IMR-90 (cell line): ENCODE measurements around the gene PIK3R4. TPM values are rescaled to one million over a fixed set of nuclear protein-coding genes. Genes with fewer than 3 reads are reported as not detected.

ENCODE experiments used
- ATAC-seq: fragments of 200-7000 bp; cut with Tn5 transposase; 2 replicates; pipeline ENCODE4 v1.9.1; 2020; ENCODE audit warnings: low read depth, mild to moderate bottlenecking, moderate library complexity
- BruUV-seq: library from RNA; stranded (reverse); fragments of 400-500 nt; replicated peaks from 2 replicates; lab custom pipeline; 2021; lab: Mats Ljungman, UMichigan
- CTCF ChIA-PET: fragments of 300-600 bp; formaldehyde crosslinking; extraction: SDS; loops from one replicate; lab custom pipeline; 2021; ENCODE audit warnings: antibody characterized with exemption; lab: Yijun Ruan, JAX
- POLR2A ChIA-PET: fragments of 300-600 bp; sonication (Branson Sonifier 250); formaldehyde crosslinking; loops from one replicate; lab custom pipeline; 2022; ENCODE audit warnings: antibody characterized with exemption; ENCODE audit not compliant: unreplicated experiment; lab: Charles Lee
- DNase-seq: peaks from one replicate; pipeline ENCODE4 v3.0.0; 2013
- H2AFZ ChIP-seq: replicated peaks from 2 replicates; pipeline ENCODE3; 2013; ENCODE audit warnings: low read length, mild to moderate bottlenecking; ENCODE audit not compliant: poor library complexity
- H2AK5ac ChIP-seq: 2 replicates; pipeline ENCODE4 v1.6.1; 2013; ENCODE audit warnings: low read depth, low read length, inconsistent platforms
- H2AK9ac ChIP-seq: replicated peaks from 2 replicates; pipeline ENCODE3; 2013; ENCODE audit warnings: mild to moderate bottlenecking, low read depth, low read length, moderate library complexity; ENCODE audit not compliant: poor library complexity
- H2BK120ac ChIP-seq: 2 replicates; pipeline ENCODE4 v1.6.1; 2013; ENCODE audit warnings: low read depth, low read length, inconsistent platforms
- H2BK15ac ChIP-seq: 3 replicates; pipeline ENCODE4 v1.6.1; 2013; ENCODE audit warnings: low read depth, low read length, inconsistent platforms
- H2BK20ac ChIP-seq: 2 replicates; pipeline ENCODE4 v1.6.1; 2013; ENCODE audit warnings: low read depth, mild to moderate bottlenecking, inconsistent platforms, low read length, moderate library complexity
- H2BK5ac ChIP-seq: 2 replicates; pipeline ENCODE4 v1.6.1; 2013; ENCODE audit warnings: mild to moderate bottlenecking, low read depth, low read length, inconsistent platforms; ENCODE audit not compliant: poor library complexity, severe bottlenecking
- H3K14ac ChIP-seq: replicated peaks from 2 replicates; pipeline ENCODE4 v1.6.1; 2013; ENCODE audit warnings: low read depth, low read length, inconsistent platforms
- H3K18ac ChIP-seq: 2 replicates; pipeline ENCODE4 v1.6.1; 2013; ENCODE audit warnings: low read depth, low read length, control low read depth
- H3K23ac ChIP-seq: 2 replicates; pipeline ENCODE4 v1.6.1; 2013; ENCODE audit warnings: low read depth, low read length, inconsistent platforms
- H3K27ac ChIP-seq: 2 replicates; pipeline ENCODE4 v1.5.1; 2013; ENCODE audit warnings: mild to moderate bottlenecking, control low read depth, low read length; ENCODE audit not compliant: insufficient read depth
- H3K27me3 ChIP-seq: 2 replicates; pipeline ENCODE4 v1.6.1; 2013; ENCODE audit warnings: low read length; ENCODE audit not compliant: control insufficient read depth, insufficient read depth
- H3K36me3 ChIP-seq: 2 replicates; pipeline ENCODE4 v1.6.1; 2013; ENCODE audit warnings: low read length, mixed read lengths; ENCODE audit not compliant: control insufficient read depth, insufficient read depth
- H3K4ac ChIP-seq: 2 replicates; pipeline ENCODE4 v1.6.1; 2013; ENCODE audit warnings: low read depth, low read length, inconsistent platforms
- H3K4me1 ChIP-seq: 2 replicates; pipeline ENCODE4 v1.6.1; 2013; ENCODE audit warnings: low read length, mixed read lengths; ENCODE audit not compliant: control insufficient read depth, insufficient read depth
- H3K4me2 ChIP-seq: 2 replicates; pipeline ENCODE4 v1.6.1; 2013; ENCODE audit warnings: low read depth, mild to moderate bottlenecking, control low read depth, low read length, moderate library complexity
- H3K4me3 ChIP-seq: 2 replicates; pipeline ENCODE4 v1.5.1; 2013; ENCODE audit warnings: low read depth, mild to moderate bottlenecking, control low read depth, low read length, moderate library complexity; ENCODE audit not compliant: insufficient read depth
- H3K56ac ChIP-seq: 2 replicates; pipeline ENCODE4 v1.6.1; 2013; ENCODE audit warnings: low read length, inconsistent platforms; ENCODE audit not compliant: insufficient read depth; ENCODE audit errors: extremely low read depth
- H3K79me1 ChIP-seq, 2 experiments: 2 replicates each; pipeline ENCODE4 v1.6.1; 2013; ENCODE audit warnings: low read length in 2 of 2, inconsistent platforms in 1 of 2, low read depth in 1 of 2
- H3K9ac ChIP-seq: 2 replicates; pipeline ENCODE4 v1.6.1; 2013; ENCODE audit warnings: low read depth, low read length, control low read depth
- H3K9me1 ChIP-seq: 2 replicates; pipeline ENCODE4 v1.6.1; 2013; ENCODE audit warnings: low read length, inconsistent platforms; ENCODE audit not compliant: insufficient read depth
- H3K9me3 ChIP-seq: 2 replicates; pipeline ENCODE4 v1.6.1; 2013; ENCODE audit warnings: low read length; ENCODE audit not compliant: control insufficient read depth, insufficient read depth
- H4K20me1 ChIP-seq: 2 replicates; pipeline ENCODE4 v1.6.1; 2013; ENCODE audit warnings: low read length, inconsistent platforms; ENCODE audit not compliant: insufficient read depth
- H4K5ac ChIP-seq: 2 replicates; pipeline ENCODE4 v1.6.1; 2013; ENCODE audit warnings: mild to moderate bottlenecking, low read depth, low read length, control low read depth
- H4K8ac ChIP-seq, 2 experiments: 2 replicates each; pipeline ENCODE4 v1.6.1; 2013; ENCODE audit warnings: low read depth in 2 of 2, low read length in 2 of 2, control low read depth in 1 of 2, inconsistent platforms in 1 of 2
- H4K91ac ChIP-seq: 2 replicates; pipeline ENCODE4 v1.6.1; 2013; ENCODE audit warnings: low read depth, low read length, inconsistent platforms; ENCODE audit not compliant: insufficient read depth
- MAFK ChIP-seq: IDR thresholded peaks from 2 replicates; pipeline ENCODE4 v1.6.1; 2012; ENCODE audit warnings: low read depth, low read length, improper control_type of control experiment
- MAZ ChIP-seq: IDR thresholded peaks from 2 replicates; pipeline ENCODE4 v1.6.1; 2012; ENCODE audit warnings: low read depth, mild to moderate bottlenecking, low read length, improper control_type of control experiment, moderate library complexity, borderline replicate concordance
- NFE2L2 ChIP-seq: fragments of 150-350 bp; IDR thresholded peaks from 2 replicates; pipeline ENCODE4 v1.6.1; 2016; ENCODE audit warnings: low read depth, mild to moderate bottlenecking, low read length
- POLR2A ChIP-seq: IDR thresholded peaks from 2 replicates; pipeline ENCODE4 v1.6.1; 2012; ENCODE audit warnings: mild to moderate bottlenecking, low read depth, low read length
- RAD21 ChIP-seq: IDR thresholded peaks from 2 replicates; pipeline ENCODE4 v1.6.1; 2012; ENCODE audit warnings: low read length, improper control_type of control experiment
- RCOR1 ChIP-seq: IDR thresholded peaks from 2 replicates; pipeline ENCODE4 v1.6.1; 2012; ENCODE audit warnings: mild to moderate bottlenecking, low read length, improper control_type of control experiment; ENCODE audit not compliant: insufficient replicate concordance
- SMC3 ChIP-seq: fragments of 150-350 bp; IDR thresholded peaks from 2 replicates; pipeline ENCODE4 v1.6.1; 2016; ENCODE audit warnings: low read depth, mild to moderate bottlenecking, antibody characterized with exemption, low read length, moderate library complexity
- WGBS, 2 experiments: methylation state at CpG; one replicate each; pipeline versions ENCODE4 v1.1.5 to v1.1.7; 2013; ENCODE audit warnings: missing lambda C conversion rate in 2 of 2; ENCODE audit not compliant: insufficient read length in 1 of 2; ENCODE audit errors: extremely low coverage in 2 of 2; 5-methylcytosine and 5-hydroxymethylcytosine counted together
- dilution Hi-C: fragments of 300-500 bp; cut with HindIII; formaldehyde crosslinking; loops from one replicate; pipeline ENCODE4 v1.14.3; 2018; ENCODE audit warnings: low sequenced_read_pairs; ENCODE audit not compliant: unreplicated experiment
- in situ Hi-C: fragments of 300-500 bp; cut with MboI; formaldehyde crosslinking; loops from 3 replicates; pipeline ENCODE4 v1.14.3; 2019; ENCODE audit warnings: low sequenced_read_pairs, inconsistent platforms, mixed read lengths
- intact Hi-C: fragments of 100-400 bp; cut with micrococcal nuclease; formaldehyde crosslinking; loops from 2 replicates; pipeline ENCODE4 v1.10.0; 2022
- polyA plus RNA-seq, 3 experiments: library from polyadenylated mRNA; depleted of rRNA; stranded (reverse); fragments of >200 nt; gene quantifications; 2 replicates each; pipeline ENCODE4 v1.2.3, GENCODE V29; 2012; ENCODE audit warnings: low replicate concordance in 1 of 3
- total RNA-seq: library from RNA; depleted of rRNA; stranded (reverse); fragments of >200 nt; gene quantifications from 2 replicates; pipeline ENCODE4 v1.2.3, GENCODE V29; 2012
- TF ChIP-seq, protein P1 (sequence below): fragments of 150-350 bp; IDR thresholded peaks from 2 replicates; pipeline ENCODE4 v1.6.1; 2017; ENCODE audit warnings: mild to moderate bottlenecking, antibody characterized with exemption, low read length, low read depth
- TF ChIP-seq, protein P2 (sequence below): conservative IDR thresholded peaks from 2 replicates; pipeline ENCODE4 v1.5.1; 2012; ENCODE audit warnings: mild to moderate bottlenecking, low read depth, low read length, improper control_type of control experiment

The PIK3R4 gene
- total and polyA plus RNA-seq, 2 of the 4 experiments (the other 2 are of a cell fraction), result 19.7 to 27.2 TPM

DNA sequence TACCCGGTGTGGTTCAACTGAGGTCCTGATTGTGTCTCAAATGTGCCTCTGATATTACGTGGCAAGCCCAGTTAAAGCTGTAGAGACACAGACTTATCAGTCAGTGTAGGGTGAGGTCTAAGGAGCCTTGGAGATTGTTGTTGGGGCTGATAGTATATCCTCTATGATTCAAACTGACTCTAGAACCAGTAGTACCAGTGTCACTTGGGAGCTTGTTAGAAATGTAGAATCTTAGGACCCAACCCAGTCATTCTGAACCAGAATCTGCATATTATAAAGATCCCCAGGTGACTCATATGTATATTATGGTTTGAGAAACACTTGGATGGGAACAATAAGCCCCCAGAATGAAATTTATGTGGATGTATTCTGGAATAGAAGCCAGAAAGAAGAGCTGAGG, 83.5 kb downstream of the PIK3R4 start:
- Histone ChIP-seq H3K79me1 (no peaks in the 10 kb centered on the region), H3K36me3 (no peaks in the 10 kb centered on the region), H3K4me3 (no peak overlapping the region), H4K91ac (no peak overlapping the region), H3K9ac (no peak overlapping the region), H3K27me3 (no peaks in the 10 kb centered on the region), H3K4ac (no peak overlapping the region), H2BK15ac (no peak overlapping the region), H4K20me1 (no peaks in the 10 kb centered on the region), H2AFZ (no peak overlapping the region), H3K56ac (no peak overlapping the region), H3K4me2 (no peak overlapping the region), H3K23ac (no peak overlapping the region), H2AK9ac (no peak overlapping the region), H3K18ac (no peak overlapping the region), H3K9me3 (no peaks in the 10 kb centered on the region), H4K5ac (no peak overlapping the region), H2BK120ac (no peak overlapping the region), H4K8ac (no peak overlapping the region), H3K14ac (no peak overlapping the region), H2AK5ac (no peak overlapping the region), H3K27ac (no peak overlapping the region), H2BK5ac (no peak overlapping the region), H3K9me1 (no peaks in the 10 kb centered on the region; the same call in 1 of the 2 replicates), H3K4me1 (no peaks in the 10 kb centered on the region), H2BK20ac (no peak overlapping the region)
- dilution Hi-C loops (no loop called here), intact Hi-C loops (no loop called here), in situ Hi-C loops (no loop called here)
- DNase-seq, result no peak
- CTCF ChIA-PET, result no interaction called here
- no peak for ATAC-seq
- WGBS, 2 experiments, result 63% methylated on average over 2 of the region's 2 CpGs; no CpG with 5 or more reads in 1 of the 2 experiments
- POLR2A ChIA-PET, result interaction anchor here (1.1 kb wide), 1 partner anchor 79 kb away, joined by 3 read pairs; no protein-coding TSS in a partner anchor
- TF ChIP-seq MAZ (no peak), RCOR1 (no peak), RAD21 (no peak), POLR2A (no peak), SMC3 (no peak), MAFK (no peak), NFE2L2 (no peak)
- TF ChIP-seq, protein P1, sequence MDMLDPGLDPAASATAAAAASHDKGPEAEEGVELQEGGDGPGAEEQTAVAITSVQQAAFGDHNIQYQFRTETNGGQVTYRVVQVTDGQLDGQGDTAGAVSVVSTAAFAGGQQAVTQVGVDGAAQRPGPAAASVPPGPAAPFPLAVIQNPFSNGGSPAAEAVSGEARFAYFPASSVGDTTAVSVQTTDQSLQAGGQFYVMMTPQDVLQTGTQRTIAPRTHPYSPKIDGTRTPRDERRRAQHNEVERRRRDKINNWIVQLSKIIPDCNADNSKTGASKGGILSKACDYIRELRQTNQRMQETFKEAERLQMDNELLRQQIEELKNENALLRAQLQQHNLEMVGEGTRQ, result no peak
- TF ChIP-seq, protein P2, sequence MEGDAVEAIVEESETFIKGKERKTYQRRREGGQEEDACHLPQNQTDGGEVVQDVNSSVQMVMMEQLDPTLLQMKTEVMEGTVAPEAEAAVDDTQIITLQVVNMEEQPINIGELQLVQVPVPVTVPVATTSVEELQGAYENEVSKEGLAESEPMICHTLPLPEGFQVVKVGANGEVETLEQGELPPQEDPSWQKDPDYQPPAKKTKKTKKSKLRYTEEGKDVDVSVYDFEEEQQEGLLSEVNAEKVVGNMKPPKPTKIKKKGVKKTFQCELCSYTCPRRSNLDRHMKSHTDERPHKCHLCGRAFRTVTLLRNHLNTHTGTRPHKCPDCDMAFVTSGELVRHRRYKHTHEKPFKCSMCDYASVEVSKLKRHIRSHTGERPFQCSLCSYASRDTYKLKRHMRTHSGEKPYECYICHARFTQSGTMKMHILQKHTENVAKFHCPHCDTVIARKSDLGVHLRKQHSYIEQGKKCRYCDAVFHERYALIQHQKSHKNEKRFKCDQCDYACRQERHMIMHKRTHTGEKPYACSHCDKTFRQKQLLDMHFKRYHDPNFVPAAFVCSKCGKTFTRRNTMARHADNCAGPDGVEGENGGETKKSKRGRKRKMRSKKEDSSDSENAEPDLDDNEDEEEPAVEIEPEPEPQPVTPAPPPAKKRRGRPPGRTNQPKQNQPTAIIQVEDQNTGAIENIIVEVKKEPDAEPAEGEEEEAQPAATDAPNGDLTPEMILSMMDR, result no peak
- no TSS peak for BruUV-seq
